HS-27A (cell line): ENCODE data around the gene JPT2.
A peak's percentile ranks its signal among the peaks of the same experiment; 100 is the strongest.
"Not testable (repeated sequence)": the region's sequence is repeated elsewhere in the genome, so short reads cannot be mapped to it uniquely, and the experiment has no call there.

Source experiments
- DNase-seq: peaks from one replicate; pipeline ENCODE4 v3.0.0-alpha.2; 2012; ENCODE audit warnings: low read depth, missing footprints

JPT2 gene

GRCh38 chr16:1732071-1732470, 54.0 kb downstream of the JPT2 start:
- no peak for DNase-seq

DNA sequence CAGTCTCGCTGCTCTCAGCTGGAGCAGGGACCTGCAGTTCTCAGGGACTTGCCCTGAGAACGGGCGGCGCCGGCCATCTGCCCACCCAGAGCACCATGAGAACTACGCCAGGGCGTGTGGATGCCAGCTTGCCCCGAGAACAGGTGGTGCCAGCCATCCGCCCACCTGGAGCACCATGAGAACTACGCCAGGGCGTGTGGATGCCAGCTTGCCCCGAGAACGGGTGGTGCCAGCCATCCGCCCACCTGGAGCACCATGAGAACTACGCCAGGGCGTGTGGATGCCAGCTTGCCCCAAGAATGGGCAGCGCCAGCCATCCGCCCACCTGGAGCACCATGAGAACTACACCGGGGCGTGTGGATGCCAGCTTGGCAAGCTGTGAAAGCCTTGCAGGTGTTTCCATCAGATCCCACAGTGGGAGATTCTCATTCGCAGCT, 54.5 kb downstream of the JPT2 start:
- not testable (repeated sequence) for DNase-seq

- no peak for DNase-seq
Observed at GRCh38 chr16:1734123-1734522, 56.0 kb downstream of the JPT2 start.

- DNase-seq = no peak
Observed at GRCh38 chr16:1734816-1735215, 56.7 kb downstream of the JPT2 start.

DNA sequence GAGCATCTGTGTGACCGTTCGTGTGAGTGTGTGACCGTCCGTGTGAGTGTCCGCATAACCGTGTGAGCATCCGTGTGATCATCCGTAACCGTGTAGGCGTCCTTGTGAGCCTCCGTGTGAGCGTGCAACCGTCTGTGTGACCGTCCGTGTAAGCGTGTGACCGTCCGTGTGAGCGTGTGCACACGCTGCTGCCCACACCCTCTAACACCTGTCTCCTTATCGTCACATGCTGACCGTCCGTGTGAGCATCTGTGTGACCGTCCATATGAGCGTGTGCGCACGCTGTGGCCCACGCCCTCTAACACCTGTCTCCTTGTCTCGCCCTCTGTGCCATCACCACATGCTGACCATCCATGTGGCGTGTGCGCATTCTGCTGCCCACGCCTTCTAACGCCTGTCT, 62.2 kb downstream of the JPT2 start:
- DNase-seq = no peak

- no peak for DNase-seq
Observed at GRCh38 chr16:1740781-1741490, 62.9 kb downstream of the JPT2 start.

GRCh38 chr16:1741553-1742165, 63.6 kb downstream of the JPT2 start:
- DNase-seq = no peak

GRCh38 chr16:1743376-1744337, 65.6 kb downstream of the JPT2 start:
- no peak for DNase-seq

- DNase-seq = no peak
Observed at GRCh38 chr16:1744338-1744840, 66.3 kb downstream of the JPT2 start.

DNA sequence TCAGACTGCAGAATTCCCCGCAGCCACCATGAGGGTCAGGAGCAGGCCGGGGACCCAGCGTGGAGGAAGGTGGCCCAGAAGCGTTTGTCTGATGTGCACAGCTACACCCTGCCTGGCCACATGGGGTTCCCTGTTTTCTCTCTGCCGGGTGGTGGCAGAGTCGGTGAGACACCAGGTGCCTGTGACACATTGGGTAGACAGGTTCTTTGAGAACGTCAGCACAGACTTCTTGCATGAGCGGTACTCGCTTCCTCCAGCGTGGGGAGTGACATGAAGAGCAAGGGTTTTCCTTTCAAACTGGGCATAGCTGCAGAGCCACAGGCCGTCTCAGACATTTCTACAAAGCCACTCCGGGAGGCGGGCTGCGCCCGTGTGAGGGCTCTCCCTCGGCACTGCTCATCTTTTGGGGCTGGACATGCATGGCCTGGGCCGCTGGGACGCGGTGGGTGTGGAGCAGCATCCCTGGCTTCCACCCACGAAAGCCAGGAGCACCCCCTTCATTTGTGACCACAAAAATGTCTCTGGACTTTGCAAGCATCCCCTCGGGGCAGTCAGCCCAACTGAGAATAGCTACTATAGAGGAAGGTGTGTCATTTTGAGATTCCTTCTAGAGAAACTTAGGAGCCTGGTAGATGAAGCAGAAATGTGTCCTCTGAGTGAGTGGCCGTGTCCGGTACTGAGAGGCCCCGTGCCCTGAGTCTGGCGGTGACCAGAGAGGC, 67.3 kb downstream of the JPT2 start:
- DNase-seq = peak; percentile 29

GRCh38 chr16:1745900-1746692, 68.0 kb downstream of the JPT2 start:
- peak; percentile 53 for DNase-seq

DNA sequence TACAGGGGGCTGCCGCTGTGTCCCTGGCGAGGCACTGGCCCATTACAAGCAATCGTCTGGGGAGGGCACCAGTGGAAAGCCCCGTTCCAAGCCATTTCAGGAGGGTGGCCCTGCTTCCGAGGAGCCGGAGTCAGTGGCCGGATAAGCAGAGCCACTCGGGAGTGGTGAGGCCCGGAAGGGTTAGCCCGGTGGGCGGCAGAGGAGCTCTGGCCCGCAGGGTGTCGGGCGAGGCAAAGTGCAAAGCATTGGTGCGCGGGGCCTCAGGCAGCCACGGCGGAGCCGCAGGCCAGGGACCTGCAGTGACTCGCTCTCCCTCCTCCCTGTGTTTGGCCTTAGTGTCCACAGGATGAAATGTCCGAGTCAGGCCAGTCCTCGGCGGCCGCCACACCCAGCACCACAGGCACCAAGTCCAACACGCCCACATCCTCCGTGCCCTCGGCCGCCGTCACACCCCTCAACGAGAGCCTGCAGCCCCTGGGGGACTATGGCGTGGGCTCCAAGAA, 68.7 kb downstream of the JPT2 start:
- no peak for DNase-seq

- no peak for DNase-seq
Observed at GRCh38 chr16:1747934-1748333, 69.9 kb downstream of the JPT2 start.

DNA sequence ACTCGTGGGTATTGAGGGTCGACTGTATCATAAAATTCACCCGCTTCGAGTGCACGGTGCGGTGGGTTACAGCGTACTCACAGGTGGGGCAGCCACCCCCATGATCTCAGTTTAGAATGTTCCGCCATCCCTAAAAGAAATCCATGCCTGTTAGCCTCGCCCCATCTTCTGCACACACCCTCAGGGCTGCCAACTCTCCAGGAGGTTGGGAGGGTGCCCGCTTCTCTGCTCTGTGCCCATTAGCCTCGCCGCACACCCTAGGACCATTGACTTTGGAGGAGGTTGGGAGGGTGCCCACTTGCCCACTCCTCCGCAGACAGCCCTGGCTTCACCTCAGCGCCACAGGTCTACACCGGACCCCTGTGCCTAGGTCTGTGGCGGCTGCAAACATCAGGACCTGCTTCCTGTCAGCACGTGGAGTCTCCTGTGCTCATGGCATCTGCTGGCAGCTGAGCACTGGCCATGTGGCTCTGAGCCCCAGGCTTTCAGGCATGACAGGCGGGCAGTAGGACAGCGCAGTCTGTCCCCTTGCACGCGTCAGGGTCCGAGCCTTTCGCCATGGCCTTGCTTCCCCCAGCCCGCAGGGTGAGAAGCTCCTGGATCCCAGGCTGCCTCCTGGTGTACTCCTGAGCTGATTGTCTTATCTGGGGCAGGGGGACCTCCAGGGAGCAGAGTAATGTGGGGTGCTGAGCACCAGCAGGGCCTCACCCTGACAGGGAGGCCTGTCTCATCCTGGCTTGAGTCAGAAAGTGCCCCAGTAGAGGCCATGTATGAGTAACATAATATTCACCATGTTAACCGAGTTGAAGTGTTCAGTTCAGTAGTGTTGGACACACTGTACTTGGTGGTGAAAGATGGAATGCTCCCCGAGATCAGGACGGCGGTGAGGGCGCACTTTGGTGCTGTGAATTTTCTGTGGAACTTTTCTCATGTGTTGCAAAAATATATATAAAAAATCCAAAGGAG, 71.4 kb downstream of the JPT2 start:
- no peak for DNase-seq
